ENCODE results near the gene TACR1. TPM values are rescaled to one million over a fixed set of nuclear protein-coding genes. Genes with fewer than 3 reads are reported as not detected.

Gene TACR1
- total RNA-seq, 1 donor from 2014 or later, result not detected

GRCh38 chr2:75042823-75043222 is 156.5 kb downstream of the TACR1 start:
- DNase-seq (ENCODE audit: low read depth), result no peak
- H3K4me3 ChIP-seq (ENCODE audit: low read depth, low read length), result no peak overlapping the region
- TF ChIP-seq CTCF (conservative IDR thresholded peaks at IDR 0.05; ENCODE audit: low read depth, low read length), result no peak

GRCh38 chr2:75041731-75042600 is 157.4 kb downstream of the TACR1 start:
- no peak for DNase-seq (ENCODE audit: low read depth)
- no peak overlapping the region for H3K4me3 ChIP-seq (ENCODE audit: low read depth, low read length)
- no peak for TF ChIP-seq CTCF (conservative IDR thresholded peaks at IDR 0.05; ENCODE audit: low read depth, low read length)

GRCh38 chr2:75041226-75041625 is 158.1 kb downstream of the TACR1 start:
- no peak for TF ChIP-seq CTCF (conservative IDR thresholded peaks at IDR 0.05; ENCODE audit: low read depth, low read length)
- no peak overlapping the region for H3K4me3 ChIP-seq (ENCODE audit: low read depth, low read length)
- no peak for DNase-seq (ENCODE audit: low read depth)

GRCh38 chr2:75035444-75036353 is 163.6 kb downstream of the TACR1 start:
- no peak for DNase-seq (ENCODE audit: low read depth)
- H3K4me3 ChIP-seq (ENCODE audit: low read depth, low read length), result no peak overlapping the region
- TF ChIP-seq CTCF (conservative IDR thresholded peaks at IDR 0.05; ENCODE audit: low read depth, low read length), result no peak

- no peak for TF ChIP-seq CTCF (conservative IDR thresholded peaks at IDR 0.05; ENCODE audit: low read depth, low read length)
- DNase-seq (ENCODE audit: low read depth), result no peak
- H3K4me3 ChIP-seq (ENCODE audit: low read depth, low read length), result no peak overlapping the region
These were observed 165.8 kb downstream of the TACR1 start for GRCh38 chr2:75033516-75033915.

- no peak for TF ChIP-seq CTCF (conservative IDR thresholded peaks at IDR 0.05; ENCODE audit: low read depth, low read length)
- DNase-seq (ENCODE audit: low read depth), result no peak
- no peak overlapping the region for H3K4me3 ChIP-seq (ENCODE audit: low read depth, low read length)
These were observed 167.2 kb downstream of the TACR1 start for GRCh38 chr2:75031906-75032803.
